ENCODE measurements around the gene MCC.

- no peak for TF ChIP-seq CTCF (IDR thresholded peaks at IDR 0.05 in 4 of 5, conservative IDR thresholded peaks at IDR 0.05 in 1 of 5)
- no peak for TF ChIP-seq POLR2A (IDR thresholded peaks at IDR 0.05)
These were observed 250.4 kb downstream of the MCC start for GRCh38 chr5:113237893-113238292.
